ENCODE data around the gene PTPRQ. TPM values are rescaled to one million over a fixed set of nuclear protein-coding genes. Genes with fewer than 3 reads are reported as not detected.

Gene PTPRQ
- polyA plus RNA-seq, 2 of the 4 experiments (the other 2 are of a cell fraction), result 0.14 to 0.17 TPM

- DNase-seq (ENCODE audit: low read depth in 1 of 2, low spot score in 1 of 2) (no peak), FAIRE-seq (no peak), ATAC-seq (no peak)
- 27% methylated on average over 5 of the region's 5 CpGs for WGBS (ENCODE audit: missing lambda C conversion rate)
- no peak overlapping the region for H3K4me2 ChIP-seq
- no peak overlapping the region for H3K4me3 ChIP-seq
- no peaks in the 10 kb centered on the region for H3K4me1 ChIP-seq
- no peak for TF ChIP-seq ZSCAN20 (CRISPR knock-in tag; IDR thresholded peaks at IDR 0.05)
- no peak for TF ChIP-seq HOXA7 (CRISPR knock-in tag; IDR thresholded peaks at IDR 0.05)
- TF ChIP-seq MAX (IDR thresholded peaks at IDR 0.05), result no peak
- no peak for TF ChIP-seq SREBF2 (IDR thresholded peaks at IDR 0.05)
- TF ChIP-seq CBX8 (IDR thresholded peaks at IDR 0.05), result no peak
- no peak for TF ChIP-seq CHD4 (IDR thresholded peaks at IDR 0.05; ENCODE audit: borderline replicate concordance)
- no peak for TF ChIP-seq CTCF (IDR thresholded peaks at IDR 0.05)
- no peak for TF ChIP-seq RARB (CRISPR knock-in tag; IDR thresholded peaks at IDR 0.05)
- no peak for TF ChIP-seq PHF8 (IDR thresholded peaks at IDR 0.05; ENCODE audit: borderline replicate concordance, low read depth)
- TF ChIP-seq CEBPB (IDR thresholded peaks at IDR 0.05), result no peak
- TF ChIP-seq MAZ (IDR thresholded peaks at IDR 0.05; ENCODE audit: borderline replicate concordance, low read depth, low read length), result no peak
- no peak for TF ChIP-seq CHD2 (IDR thresholded peaks at IDR 0.05; ENCODE audit: low read length, partially characterized antibody)
- TF ChIP-seq E2F6 (IDR thresholded peaks at IDR 0.05; ENCODE audit: borderline replicate concordance, low read depth), result no peak
- TF ChIP-seq HOXB5 (CRISPR knock-in tag; IDR thresholded peaks at IDR 0.05), result no peak
- no peak for TF ChIP-seq ZNF302 (CRISPR knock-in tag; IDR thresholded peaks at IDR 0.05)
- no peak for TF ChIP-seq HEYL (CRISPR knock-in tag; IDR thresholded peaks at IDR 0.05)
- H3K27ac ChIP-seq, result no peak overlapping the region
- H3K9me3 ChIP-seq, result no peaks in the 10 kb centered on the region
- ChIA-PET POLR2A (no interaction called here), CTCF (interaction anchor here (0.6 kb wide), 1 partner anchor 30 kb away, joined by 4 read pairs; no protein-coding TSS in a partner anchor)
Observed at GRCh38 chr12:80485222-80485987, 41.4 kb downstream of the PTPRQ start.

- 49% methylated on average over 2 of the region's 2 CpGs for WGBS (ENCODE audit: missing lambda C conversion rate)
- no peak overlapping the region for H3K4me2 ChIP-seq
- H3K4me1 ChIP-seq, result no peaks in the 10 kb centered on the region
- TF ChIP-seq MAZ (IDR thresholded peaks at IDR 0.05; ENCODE audit: borderline replicate concordance, low read depth, low read length) (no peak), RAD21 (conservative IDR thresholded peaks at IDR 0.05 in 1 of 2, IDR thresholded peaks at IDR 0.05 in 1 of 2) (no peak)
- H3K9me3 ChIP-seq, result no peaks in the 10 kb centered on the region
- no peak overlapping the region for H3K27ac ChIP-seq
- DNase-seq (ENCODE audit: low read depth in 1 of 2, low spot score in 1 of 2) (no peak), ATAC-seq (no peak), FAIRE-seq (no peak)
- no peak overlapping the region for H3K4me3 ChIP-seq
- ChIA-PET POLR2A (no interaction called here), CTCF (no interaction called here)
Observed at GRCh38 chr12:80490329-80490728, 46.3 kb downstream of the PTPRQ start.

GRCh38 chr12:80491166-80491565 lies 47.1 kb downstream of the PTPRQ start:
- no peaks in the 10 kb centered on the region for H3K4me1 ChIP-seq
- POLR2A ChIA-PET, result no interaction called here
- no peaks in the 10 kb centered on the region for H3K9me3 ChIP-seq
- CTCF ChIA-PET, result no interaction called here
- ATAC-seq (no peak), FAIRE-seq (no peak), DNase-seq (ENCODE audit: low read depth in 1 of 2, low spot score in 1 of 2) (no peak)
- no peak overlapping the region for H3K27ac ChIP-seq
- H3K4me3 ChIP-seq, result no peak overlapping the region
- no peak overlapping the region for H3K4me2 ChIP-seq
- TF ChIP-seq ZC3H11A (IDR thresholded peaks at IDR 0.05), result no peak
- TF ChIP-seq GATA3 (IDR thresholded peaks at IDR 0.05; ENCODE audit: borderline replicate concordance), result no peak
- TF ChIP-seq ESRRA (IDR thresholded peaks at IDR 0.05; ENCODE audit: borderline replicate concordance, low read length), result no peak
- no peak for TF ChIP-seq RCOR1 (IDR thresholded peaks at IDR 0.05; ENCODE audit: low read depth, low read length)
- no peak for TF ChIP-seq EHMT2 (IDR thresholded peaks at IDR 0.05; ENCODE audit: low read depth)
- TF ChIP-seq NFE2L2 (conservative IDR thresholded peaks at IDR 0.05; ENCODE audit: low read length), result no peak
- no peak for TF ChIP-seq HDAC2 (IDR thresholded peaks at IDR 0.05)
- no peak for TF ChIP-seq BHLHE40 (IDR thresholded peaks at IDR 0.05; ENCODE audit: low read depth, low read length)
- no peak for TF ChIP-seq PHF8 (IDR thresholded peaks at IDR 0.05; ENCODE audit: borderline replicate concordance, low read depth)
- no peak for TF ChIP-seq RAD21 (conservative IDR thresholded peaks at IDR 0.05 in 1 of 2, IDR thresholded peaks at IDR 0.05 in 1 of 2)
- TF ChIP-seq HOXB13 (CRISPR knock-in tag; IDR thresholded peaks at IDR 0.05; ENCODE audit: low read depth), result no peak
- no peak for TF ChIP-seq BCL3 (IDR thresholded peaks at IDR 0.05)
- no peak for TF ChIP-seq MAFK (IDR thresholded peaks at IDR 0.05; ENCODE audit: partially characterized antibody)
- TF ChIP-seq HEYL (CRISPR knock-in tag; IDR thresholded peaks at IDR 0.05), result no peak
